H1 (cell line): ENCODE data around the gene OSBPL3. TPM values are rescaled to one million over a fixed set of nuclear protein-coding genes. Genes with fewer than 3 reads are reported as not detected.

Source experiments
- CTCF ChIA-PET: fragments of 300-600 bp; sonication (Branson Sonifier 250); formaldehyde crosslinking; loops from one replicate; lab custom pipeline; 2021; ENCODE audit not compliant: partially characterized antibody; lab: Charles Lee
- POLR2A ChIA-PET: fragments of 300-600 bp; sonication (Branson Sonifier 250); formaldehyde crosslinking; loops from one replicate; lab custom pipeline; 2021; ENCODE audit warnings: inconsistent platforms; ENCODE audit not compliant: partially characterized antibody; lab: Charles Lee
- DNase-seq, 2 experiments: peaks; one replicate each; pipeline versions ENCODE4 v3.0.0 to v3.0.0-alpha.2; 2010 to 2022; ENCODE audit warnings: low spot score in 2 of 2, low read depth in 1 of 2, mixed read lengths in 1 of 2
- FAIRE-seq: peaks from 2 replicates; lab custom pipeline; 2011; peaks lifted over from hg19 to GRCh38; lab: Jason Lieb, UNC
- H2AFZ ChIP-seq: 2 replicates; pipeline ENCODE4 v1.8.1; 2012; ENCODE audit warnings: low read length, inconsistent platforms
- H2AK5ac ChIP-seq: 2 replicates; pipeline ENCODE4 v1.6.1; 2013; ENCODE audit warnings: low read depth, low read length
- H2BK120ac ChIP-seq: replicated peaks from 2 replicates; pipeline ENCODE3; 2013; ENCODE audit warnings: low read depth, low read length, inconsistent platforms
- H2BK12ac ChIP-seq: 2 replicates; pipeline ENCODE4 v1.6.1; 2013; ENCODE audit warnings: low read depth, low read length
- H2BK15ac ChIP-seq: 2 replicates; pipeline ENCODE4 v1.6.1; 2013; ENCODE audit warnings: low read length
- H2BK20ac ChIP-seq: 2 replicates; pipeline ENCODE4 v1.6.1; 2013; ENCODE audit warnings: low read length
- H2BK5ac ChIP-seq: 2 replicates; pipeline ENCODE4 v1.6.1; 2013; ENCODE audit warnings: low read depth, low read length
- H3K14ac ChIP-seq: 2 replicates; pipeline ENCODE4 v1.6.1; 2013; ENCODE audit warnings: inconsistent platforms; ENCODE audit not compliant: insufficient read length
- H3K18ac ChIP-seq: 2 replicates; pipeline ENCODE4 v1.6.1; 2013; ENCODE audit warnings: low read length; ENCODE audit errors: extremely low read depth
- H3K23ac ChIP-seq: 2 replicates; pipeline ENCODE4 v1.6.1; 2013; ENCODE audit warnings: inconsistent platforms; ENCODE audit not compliant: insufficient read length
- H3K23me2 ChIP-seq: 2 replicates; pipeline ENCODE4 v1.6.1; 2013; ENCODE audit warnings: low read depth, low read length
- H3K27ac ChIP-seq: 2 replicates; pipeline ENCODE4 v1.6.1; 2011; ENCODE audit warnings: low read depth, low read length, inconsistent platforms
- H3K27me3 ChIP-seq, 4 experiments: replicated peaks in 1 of 4; 1 replicate in 1 of 4; 2 replicates in 3 of 4; pipeline versions ENCODE4 v1.6.1 to v1.8.1; 2011 to 2013; ENCODE audit warnings: low read length in 3 of 4, mild to moderate bottlenecking in 3 of 4, inconsistent platforms in 2 of 4, mixed read lengths in 2 of 4, moderate library complexity in 1 of 4; ENCODE audit not compliant: control insufficient read depth in 3 of 4, insufficient read depth in 3 of 4; ENCODE audit errors: extremely low read depth in 1 of 4
- H3K36me3 ChIP-seq, 4 experiments: 2 replicates each; pipeline versions ENCODE4 v1.6.1 to v1.8.1; 2011 to 2013; ENCODE audit warnings: mild to moderate bottlenecking in 4 of 4, low read length in 3 of 4, moderate library complexity in 2 of 4, control low read depth in 1 of 4, inconsistent platforms in 1 of 4; ENCODE audit not compliant: insufficient read depth in 4 of 4, control insufficient read depth in 2 of 4
- H3K4ac ChIP-seq: replicated peaks from 2 replicates; pipeline ENCODE3; 2013; ENCODE audit warnings: low read length, low read depth, mixed read lengths, inconsistent platforms; ENCODE audit not compliant: insufficient read length
- H3K4me1 ChIP-seq, 4 experiments: replicated peaks in 1 of 4; 1 replicate in 1 of 4; 2 replicates in 3 of 4; pipeline versions ENCODE4 v1.6.1 to v1.8.1; 2011 to 2013; ENCODE audit warnings: low read length in 3 of 4, inconsistent platforms in 2 of 4, mixed read lengths in 1 of 4; ENCODE audit not compliant: insufficient read depth in 4 of 4, control insufficient read depth in 3 of 4
- H3K4me2 ChIP-seq, 2 experiments: 2 replicates each; pipeline versions ENCODE4 v1.6.1 to v1.8.1; 2011 to 2013; ENCODE audit warnings: low read depth in 2 of 2, low read length in 2 of 2, control low read depth in 1 of 2, inconsistent platforms in 1 of 2, mild to moderate bottlenecking in 1 of 2; ENCODE audit not compliant: insufficient read depth in 1 of 2
- H3K4me3 ChIP-seq, 4 experiments: fragments of 200-600, 300-600 bp in 1 of 4; sonication (generic), shearing (Covaris generic), sonication (Bioruptor Twin) in 1 of 4; 2 replicates each; pipeline versions ENCODE4 v1.5.1 to v1.8.1; 2011 to 2016; ENCODE audit warnings: low read length in 4 of 4, low read depth in 3 of 4, control low read depth in 2 of 4, inconsistent platforms in 2 of 4, mild to moderate bottlenecking in 2 of 4, mixed read lengths in 1 of 4, moderate library complexity in 1 of 4; ENCODE audit not compliant: insufficient read depth in 2 of 4; ENCODE audit errors: extremely low read depth in 1 of 4
- H3K56ac ChIP-seq: replicated peaks from 2 replicates; pipeline ENCODE3; 2013; ENCODE audit warnings: low read depth, mild to moderate bottlenecking, mixed read lengths, low read length, inconsistent platforms; ENCODE audit not compliant: insufficient read length
- H3K79me1 ChIP-seq: 2 replicates; pipeline ENCODE4 v1.6.1; 2013; ENCODE audit warnings: low read depth, low read length, control low read depth
- H3K79me2 ChIP-seq, 2 experiments: 2 replicates each; pipeline versions ENCODE4 v1.6.1 to v1.8.1; 2012 to 2013; ENCODE audit warnings: low read length in 2 of 2, mild to moderate bottlenecking in 2 of 2, inconsistent platforms in 1 of 2; ENCODE audit not compliant: insufficient read depth in 2 of 2, control insufficient read depth in 1 of 2
- H3K9ac ChIP-seq, 4 experiments: replicated peaks in 1 of 4; 1 replicate in 1 of 4; 2 replicates in 3 of 4; pipeline versions ENCODE4 v1.6.1 to v1.8.1; 2011 to 2013; ENCODE audit warnings: low read depth in 3 of 4, low read length in 3 of 4, control low read depth in 2 of 4, mild to moderate bottlenecking in 2 of 4, moderate library complexity in 2 of 4, inconsistent platforms in 1 of 4; ENCODE audit errors: extremely low read depth in 1 of 4
- H3K9me3 ChIP-seq, 2 experiments: 2 replicates each; pipeline versions ENCODE4 v1.6.1 to v1.8.1; 2012 to 2013; ENCODE audit warnings: mild to moderate bottlenecking in 2 of 2, moderate library complexity in 2 of 2, control low read depth in 1 of 2, inconsistent platforms in 1 of 2, low read depth in 1 of 2, low read length in 1 of 2, mixed read lengths in 1 of 2; ENCODE audit not compliant: insufficient read depth in 2 of 2
- H4K20me1 ChIP-seq, 2 experiments: replicated peaks in 1 of 2; 2 replicates each; pipeline versions ENCODE3 to v1.8.1; 2011 to 2013; ENCODE audit warnings: inconsistent platforms in 2 of 2, low read length in 2 of 2, mild to moderate bottlenecking in 1 of 2; ENCODE audit not compliant: insufficient read depth in 2 of 2, control insufficient read depth in 1 of 2
- H4K5ac ChIP-seq: 2 replicates; pipeline ENCODE4 v1.6.1; 2013; ENCODE audit warnings: low read length, low read depth, mixed read lengths, inconsistent platforms; ENCODE audit not compliant: insufficient read length
- H4K8ac ChIP-seq: 2 replicates; pipeline ENCODE4 v1.8.0; 2013; ENCODE audit warnings: mild to moderate bottlenecking, moderate library complexity, low read length, inconsistent platforms; ENCODE audit not compliant: insufficient read depth; ENCODE audit errors: extremely low read depth
- H4K91ac ChIP-seq: replicated peaks from 2 replicates; pipeline ENCODE3; 2013; ENCODE audit warnings: low read length, mixed read lengths, inconsistent platforms; ENCODE audit not compliant: insufficient read length
- HDAC6 ChIP-seq: IDR thresholded peaks from one replicate; pipeline ENCODE4 v1.7.1; 2012; ENCODE audit warnings: low read depth, mild to moderate bottlenecking, inconsistent platforms, low read length, moderate library complexity
- KDM4A ChIP-seq: IDR thresholded peaks from one replicate; pipeline ENCODE4 v1.7.1; 2012; ENCODE audit warnings: low read depth, mild to moderate bottlenecking, moderate library complexity, low read length, inconsistent platforms; ENCODE audit not compliant: severe bottlenecking
- RFX5 ChIP-seq: IDR thresholded peaks from 2 replicates; pipeline ENCODE4 v1.6.1; 2011; ENCODE audit warnings: low read depth, low read length, improper control_type of control experiment, borderline replicate concordance
- SAP30 ChIP-seq: fragments of 300-600 bp; sonication (generic); IDR thresholded peaks from 2 replicates; pipeline ENCODE4 v1.7.1; 2012; ENCODE audit warnings: low read length, moderate library complexity, mild to moderate bottlenecking, inconsistent platforms; ENCODE audit not compliant: insufficient read depth, insufficient replicate concordance
- WGBS, 2 experiments: shearing (Covaris generic) in 1 of 2; methylation state at CpG; one replicate each; pipeline versions ENCODE4 v1.1.6 to v1.1.7; 2013 to 2015; ENCODE audit warnings: low lambda C conversion rate in 2 of 2, mixed read lengths in 2 of 2, inconsistent platforms in 1 of 2, low coverage in 1 of 2, missing lambda C conversion rate in 1 of 2; ENCODE audit not compliant: insufficient replicate concordance in 2 of 2, insufficient coverage in 1 of 2, insufficient read length in 1 of 2; ENCODE audit errors: extremely low coverage in 1 of 2, missing lambda C conversion rate in 1 of 2; 5-methylcytosine and 5-hydroxymethylcytosine counted together
- polyA plus RNA-seq, 7 experiments: library from polyadenylated mRNA; depleted of rRNA in 3 of 7; stranded (reverse) in 5 of 7; unstranded in 2 of 7; fragments of >200 nt in 5 of 7; fragments of 200-250 nt in 2 of 7; gene quantifications; 1 replicate in 5 of 7; 2 replicates in 1 of 7; 4 replicates in 1 of 7; pipeline versions ENCODE4 v1.2.1 to v1.2.3, GENCODE V29; 2011 to 2013; ENCODE audit warnings: missing spikeins in 2 of 7, mixed read lengths in 2 of 7
- total RNA-seq: library from RNA; stranded (reverse); fragmentation: NEBNext Ultra II Directional; extraction: Animal tissue kit (Norgen Biotek cat#: 25700); gene quantifications from 2 replicates; pipeline ENCODE4 v1.2.1, GENCODE V29; 2021
- TF ChIP-seq, protein P1 (sequence below), 3 experiments: IDR thresholded peaks; 1 replicate in 2 of 3; 2 replicates in 1 of 3; pipeline versions ENCODE4 v1.5.1 to v1.6.1; 2011; ENCODE audit warnings: low read length in 3 of 3, mild to moderate bottlenecking in 3 of 3, inconsistent platforms in 2 of 3, low read depth in 1 of 3, moderate library complexity in 1 of 3; ENCODE audit not compliant: insufficient read depth in 1 of 3; ENCODE audit errors: control extremely low read depth in 1 of 3

OSBPL3 gene
- total and polyA plus RNA-seq, 2 of the 8 experiments (the other 6 are each of a cell fraction or from before 2014, with no cell fraction given), result 2.8 to 13.9 TPM

GRCh38 chr7:24920451-24921361, 59.3 kb downstream of the OSBPL3 start:
- 92% methylated on average over 3 of the region's 3 CpGs; no CpG with 5 or more reads in 1 of the 2 experiments for WGBS, 2 experiments
- H3K56ac ChIP-seq, result no peak overlapping the region
- H2BK15ac ChIP-seq, result no peak overlapping the region
- no peak overlapping the region for H4K5ac ChIP-seq
- H3K27ac ChIP-seq, result no peak overlapping the region
- peaks cover 0 to 7% (median 4%) of the 10 kb centered on the region in 4 experiments; a peak in 4 of 7 replicates for H3K4me1 ChIP-seq
- H2AK5ac ChIP-seq, result no peak overlapping the region; the same call in 1 of the 2 replicates
- no peak overlapping the region for H3K4me3 ChIP-seq
- POLR2A ChIA-PET, result no interaction called here
- DNase-seq (no peak), FAIRE-seq (no peak)
- H3K23me2 ChIP-seq, result no peaks in the 10 kb centered on the region
- TF ChIP-seq HDAC6, result no peak
- TF ChIP-seq SAP30, result no peak
- TF ChIP-seq, protein P1, sequence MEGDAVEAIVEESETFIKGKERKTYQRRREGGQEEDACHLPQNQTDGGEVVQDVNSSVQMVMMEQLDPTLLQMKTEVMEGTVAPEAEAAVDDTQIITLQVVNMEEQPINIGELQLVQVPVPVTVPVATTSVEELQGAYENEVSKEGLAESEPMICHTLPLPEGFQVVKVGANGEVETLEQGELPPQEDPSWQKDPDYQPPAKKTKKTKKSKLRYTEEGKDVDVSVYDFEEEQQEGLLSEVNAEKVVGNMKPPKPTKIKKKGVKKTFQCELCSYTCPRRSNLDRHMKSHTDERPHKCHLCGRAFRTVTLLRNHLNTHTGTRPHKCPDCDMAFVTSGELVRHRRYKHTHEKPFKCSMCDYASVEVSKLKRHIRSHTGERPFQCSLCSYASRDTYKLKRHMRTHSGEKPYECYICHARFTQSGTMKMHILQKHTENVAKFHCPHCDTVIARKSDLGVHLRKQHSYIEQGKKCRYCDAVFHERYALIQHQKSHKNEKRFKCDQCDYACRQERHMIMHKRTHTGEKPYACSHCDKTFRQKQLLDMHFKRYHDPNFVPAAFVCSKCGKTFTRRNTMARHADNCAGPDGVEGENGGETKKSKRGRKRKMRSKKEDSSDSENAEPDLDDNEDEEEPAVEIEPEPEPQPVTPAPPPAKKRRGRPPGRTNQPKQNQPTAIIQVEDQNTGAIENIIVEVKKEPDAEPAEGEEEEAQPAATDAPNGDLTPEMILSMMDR (IDR thresholded peaks at IDR 0.05; ENCODE audit: control extremely low read depth in 1 of 3, insufficient read depth in 1 of 3, low read depth in 1 of 3, low read length in 3 of 3), result no peak
- no peak for TF ChIP-seq KDM4A
- TF ChIP-seq RFX5, result no peak
- H3K79me1 ChIP-seq, result no peaks in the 10 kb centered on the region
- no peak overlapping the region for H4K8ac ChIP-seq
- H3K79me2 ChIP-seq, result 0 out of 4 replicates have a peak, but pooled peaks cover 0 to 2% of the 10 kb centered on the region in 2 experiments
- CTCF ChIA-PET, result no interaction called here
- no peak overlapping the region for H2BK120ac ChIP-seq
- H2AFZ ChIP-seq, result no peak overlapping the region
- H3K9me3 ChIP-seq, result no peaks in the 10 kb centered on the region
- H3K4ac ChIP-seq, result no peak overlapping the region
- no peak overlapping the region for H3K18ac ChIP-seq
- H3K9ac ChIP-seq, result no peak overlapping the region
- H3K23ac ChIP-seq, result no peak overlapping the region
- no peak overlapping the region for H2BK12ac ChIP-seq
- no peaks in the 10 kb centered on the region for H3K27me3 ChIP-seq
- H4K91ac ChIP-seq, result no peak overlapping the region
- no peak overlapping the region for H2BK5ac ChIP-seq
- no peaks in the 10 kb centered on the region for H3K36me3 ChIP-seq
- H3K14ac ChIP-seq, result no peak overlapping the region
- H4K20me1 ChIP-seq, result no peaks in the 10 kb centered on the region
- H3K4me2 ChIP-seq, result no peak overlapping the region
- no peak overlapping the region for H2BK20ac ChIP-seq
